ENCODE results near the gene GNAI1. TPM values are rescaled to one million over a fixed set of nuclear protein-coding genes. Genes with fewer than 3 reads are reported as not detected.
A peak's percentile ranks its signal among the peaks of the same experiment; 100 is the strongest.

Gene GNAI1
- total RNA-seq (1 to 10 TPM in 1 of 2 donors, under 1 TPM in 1; 0.35 to 1.1 TPM), total RNA-seq (0.45 to 0.81 reads per million in 2 donors)

DNA sequence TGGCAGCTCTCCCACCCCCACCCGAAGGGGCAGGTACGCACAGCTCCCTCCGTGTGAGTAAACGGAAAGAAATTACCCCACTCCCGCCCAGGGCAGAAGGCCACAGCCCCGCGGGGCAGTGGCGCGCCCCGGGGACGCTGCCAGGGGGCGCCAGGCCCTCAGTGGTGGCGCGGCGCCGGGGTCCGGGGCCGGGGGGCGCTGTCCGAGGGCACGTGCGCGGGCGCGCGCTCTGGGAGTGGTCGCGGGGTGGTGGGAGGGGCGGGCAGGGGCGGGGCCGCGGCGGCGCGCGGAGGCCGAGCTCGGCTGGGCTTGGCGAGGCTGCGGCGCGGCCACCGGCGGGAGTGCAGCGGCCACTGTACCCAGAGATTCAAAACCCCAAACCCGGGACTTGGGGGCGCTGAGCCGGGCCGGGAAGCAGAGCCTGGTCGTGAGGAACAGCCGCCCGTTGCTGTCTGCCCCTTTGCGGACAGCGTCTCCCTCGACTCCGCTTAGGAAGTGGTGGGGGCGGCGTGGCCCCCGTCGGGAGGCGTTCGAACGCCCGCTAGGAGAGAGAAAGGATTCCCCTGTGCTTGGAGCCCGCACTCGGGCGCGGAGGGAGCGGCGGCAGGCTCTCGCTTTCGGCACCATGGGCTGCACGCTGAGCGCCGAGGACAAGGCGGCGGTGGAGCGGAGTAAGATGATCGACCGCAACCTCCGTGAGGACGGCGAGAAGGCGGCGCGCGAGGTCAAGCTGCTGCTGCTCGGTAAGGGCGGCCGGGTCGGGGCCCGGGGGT is at the start of gene GNAI1:
GNAI1 (plus strand) TSS at position 296 of the 773 bp plus-strand sequence; CDS start at position 626, 330 bp downstream.
- peaks cover 4% of the 10 kb centered on the region for H3K9me3 ChIP-seq (ENCODE audit: control insufficient read depth, low read length, poor library complexity, severe bottlenecking)
- Mint-ChIP-seq H3K4me3 (peak within 1 kb of the TSS; percentile 13), H3K4me1 (peaks cover 5% of the 10 kb centered on the region), H3K36me3 (ENCODE audit: low read depth) (no peaks in the 10 kb centered on the region), H3K27ac (no peak within 1 kb of the TSS), H3K27me3 (peaks cover 34% of the 10 kb centered on the region)
- DNase-seq = no peak
- no peak for ATAC-seq

DNA sequence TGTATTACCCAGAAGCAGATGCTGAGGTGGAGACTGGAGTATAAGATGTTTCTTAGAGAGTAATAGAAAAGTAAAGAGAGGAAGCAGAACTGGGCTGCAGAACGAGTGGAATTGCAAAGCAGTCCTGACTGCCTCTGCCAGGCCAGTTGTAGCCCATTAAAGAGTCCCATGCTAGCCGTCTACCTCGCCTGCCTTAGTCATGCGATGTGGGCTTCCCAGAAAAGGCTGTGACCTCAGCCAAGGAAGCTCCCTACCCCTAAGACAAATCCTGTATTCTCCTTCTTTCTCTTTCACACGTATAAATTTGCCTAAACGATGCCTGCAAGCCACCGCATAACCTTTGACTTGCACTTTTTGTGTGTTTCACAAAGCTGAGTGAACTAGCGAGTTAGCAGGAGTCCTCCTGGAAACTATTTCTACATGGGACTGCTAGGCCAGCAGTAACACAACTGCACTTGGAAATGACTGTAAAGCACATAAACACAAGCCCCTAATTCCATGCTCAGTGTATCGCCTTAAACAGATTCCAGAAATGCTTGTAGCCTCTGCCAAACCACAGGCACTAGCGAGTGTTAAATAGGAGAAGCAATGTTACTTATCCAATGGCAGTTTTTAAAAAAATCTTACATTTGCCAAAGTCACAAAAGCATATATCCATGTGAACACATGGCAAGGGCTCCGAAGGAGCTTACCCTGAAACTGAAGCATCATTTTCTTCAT is 47.4 kb upstream of the GNAI1 start:
- ATAC-seq (no peak), DNase-seq (no peak)
- Mint-ChIP-seq H3K27ac (no peak overlapping the region), H3K36me3 (ENCODE audit: low read depth) (no peaks in the 10 kb centered on the region), H3K27me3 (no peaks in the 10 kb centered on the region), H3K4me1 (no peaks in the 10 kb centered on the region), H3K4me3 (no peak overlapping the region)
- H3K9me3 ChIP-seq (ENCODE audit: control insufficient read depth, low read length, poor library complexity, severe bottlenecking) = no peaks in the 10 kb centered on the region

DNA sequence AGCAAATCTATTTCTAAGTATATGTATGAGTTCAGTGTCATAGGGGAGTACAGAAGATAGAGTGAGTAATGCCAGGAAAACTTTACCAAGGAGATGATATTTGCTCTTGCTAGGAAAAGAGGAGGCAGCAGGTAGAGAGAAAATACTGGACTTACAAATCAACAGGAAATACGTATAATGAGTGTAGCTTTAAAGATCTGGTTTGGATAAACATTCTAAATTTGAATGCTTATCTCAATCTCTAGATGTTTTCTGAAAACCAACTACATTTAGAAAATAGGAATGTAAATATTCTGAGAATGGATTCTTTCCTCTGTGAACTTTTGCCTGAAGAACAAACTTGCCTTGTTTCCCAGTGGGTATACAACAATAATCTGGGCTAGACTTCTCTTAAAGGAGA is 46.9 kb upstream of the GNAI1 start:
- Mint-ChIP-seq H3K27ac (no peak overlapping the region), H3K27me3 (no peaks in the 10 kb centered on the region), H3K36me3 (ENCODE audit: low read depth) (no peaks in the 10 kb centered on the region), H3K4me1 (no peaks in the 10 kb centered on the region), H3K4me3 (no peak overlapping the region)
- DNase-seq (no peak), ATAC-seq (no peak)
- no peaks in the 10 kb centered on the region for H3K9me3 ChIP-seq (ENCODE audit: control insufficient read depth, low read length, poor library complexity, severe bottlenecking)

DNA sequence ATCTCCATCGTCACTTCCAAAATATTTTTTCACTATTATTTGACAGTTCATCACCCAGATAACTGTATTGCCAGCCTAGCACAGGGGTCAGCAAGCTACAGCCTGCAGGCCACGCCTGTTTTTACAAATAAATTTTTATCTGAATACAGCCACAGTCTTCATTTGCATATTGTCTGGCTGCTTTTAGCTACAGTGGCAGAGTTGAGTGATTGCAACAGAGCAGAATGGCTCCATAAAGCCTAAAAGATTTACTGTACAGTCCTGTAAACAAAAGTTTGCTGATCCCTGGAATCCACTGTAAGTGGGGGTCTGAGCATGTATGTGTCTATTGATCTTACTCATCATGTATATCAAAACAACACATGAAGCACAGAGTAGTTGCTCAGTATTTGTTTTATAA is 45.9 kb upstream of the GNAI1 start:
- Mint-ChIP-seq H3K4me3 (no peak overlapping the region), H3K27me3 (no peaks in the 10 kb centered on the region), H3K4me1 (no peaks in the 10 kb centered on the region), H3K27ac (no peak overlapping the region), H3K36me3 (ENCODE audit: low read depth) (no peaks in the 10 kb centered on the region)
- no peaks in the 10 kb centered on the region for H3K9me3 ChIP-seq (ENCODE audit: control insufficient read depth, low read length, poor library complexity, severe bottlenecking)
- ATAC-seq (no peak), DNase-seq (no peak)

DNA sequence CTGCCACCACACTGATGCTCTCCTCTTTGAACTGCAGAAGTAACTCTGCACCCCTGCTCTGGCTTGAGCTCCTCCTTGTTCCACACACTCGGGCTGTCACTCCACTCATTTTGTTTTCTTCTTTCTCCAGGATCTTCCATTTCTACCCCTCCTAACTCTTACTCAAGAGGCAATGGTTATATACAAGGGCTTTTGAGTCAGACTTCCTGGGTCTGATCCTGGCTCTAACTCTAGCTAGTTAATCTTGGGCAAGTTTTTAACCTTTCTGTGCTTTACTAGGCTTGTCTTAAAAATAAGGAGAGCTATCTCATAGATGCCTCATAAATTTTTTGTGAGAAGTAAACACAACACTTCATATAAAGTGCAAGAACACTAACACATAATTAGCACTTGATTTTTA is 45.3 kb upstream of the GNAI1 start:
- no peak for DNase-seq
- no peak overlapping the region for H3K27ac Mint-ChIP-seq
- H3K4me3 Mint-ChIP-seq = no peak overlapping the region
- ATAC-seq = no peak
- no peaks in the 10 kb centered on the region for H3K4me1 Mint-ChIP-seq
- H3K36me3 Mint-ChIP-seq (ENCODE audit: low read depth) = no peaks in the 10 kb centered on the region
- H3K9me3 ChIP-seq (ENCODE audit: control insufficient read depth, low read length, poor library complexity, severe bottlenecking) = no peaks in the 10 kb centered on the region
- no peaks in the 10 kb centered on the region for H3K27me3 Mint-ChIP-seq

DNA sequence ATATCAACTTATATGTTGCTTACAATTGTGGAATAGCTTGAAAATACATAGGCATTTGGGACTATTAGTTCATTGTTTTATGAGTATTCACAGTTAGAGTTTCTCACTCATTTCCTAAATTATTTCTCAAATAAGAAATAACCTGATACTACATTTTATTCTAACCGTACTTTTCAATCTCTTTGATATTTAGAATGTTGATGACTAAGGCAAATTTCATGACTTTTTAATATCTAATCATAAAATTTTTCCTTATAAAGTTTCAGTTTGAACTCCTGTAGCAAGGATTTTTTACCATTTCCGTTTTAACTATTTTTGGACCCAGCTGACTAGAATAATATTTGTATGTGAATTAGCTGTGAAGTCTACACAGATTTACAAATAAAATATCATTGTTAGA is 41.3 kb upstream of the GNAI1 start:
- no peaks in the 10 kb centered on the region for H3K9me3 ChIP-seq (ENCODE audit: control insufficient read depth, low read length, poor library complexity, severe bottlenecking)
- no peaks in the 10 kb centered on the region for H3K4me1 Mint-ChIP-seq
- H3K27ac Mint-ChIP-seq = no peak overlapping the region
- ATAC-seq (no peak), DNase-seq (no peak)
- no peak overlapping the region for H3K4me3 Mint-ChIP-seq
- H3K36me3 Mint-ChIP-seq (ENCODE audit: low read depth) = no peaks in the 10 kb centered on the region
- H3K27me3 Mint-ChIP-seq = no peaks in the 10 kb centered on the region

DNA sequence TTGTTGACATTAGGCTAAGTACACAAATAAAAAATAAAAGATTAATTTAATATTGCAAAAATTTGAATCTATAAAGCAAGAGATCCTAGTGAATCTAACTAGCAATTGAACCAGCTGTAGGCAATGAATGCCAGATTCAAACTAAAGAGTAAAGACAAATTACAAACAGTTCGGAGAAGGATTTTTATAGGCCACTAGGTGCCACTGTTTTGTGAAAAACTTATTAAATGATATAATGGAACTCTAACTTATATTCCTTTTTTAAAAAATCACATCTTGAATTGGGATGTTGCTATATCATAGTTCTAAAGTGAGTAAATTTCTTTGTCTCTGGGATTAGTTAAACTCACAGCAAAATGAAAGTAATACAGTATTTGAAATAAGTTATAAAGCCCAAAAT is 39.1 kb upstream of the GNAI1 start:
- H3K9me3 ChIP-seq (ENCODE audit: control insufficient read depth, low read length, poor library complexity, severe bottlenecking) = no peaks in the 10 kb centered on the region
- H3K27me3 Mint-ChIP-seq = no peaks in the 10 kb centered on the region
- H3K4me1 Mint-ChIP-seq = no peaks in the 10 kb centered on the region
- ATAC-seq (no peak), DNase-seq (no peak)
- H3K27ac Mint-ChIP-seq = no peak overlapping the region
- H3K36me3 Mint-ChIP-seq (ENCODE audit: low read depth) = no peaks in the 10 kb centered on the region
- H3K4me3 Mint-ChIP-seq = no peak overlapping the region

DNA sequence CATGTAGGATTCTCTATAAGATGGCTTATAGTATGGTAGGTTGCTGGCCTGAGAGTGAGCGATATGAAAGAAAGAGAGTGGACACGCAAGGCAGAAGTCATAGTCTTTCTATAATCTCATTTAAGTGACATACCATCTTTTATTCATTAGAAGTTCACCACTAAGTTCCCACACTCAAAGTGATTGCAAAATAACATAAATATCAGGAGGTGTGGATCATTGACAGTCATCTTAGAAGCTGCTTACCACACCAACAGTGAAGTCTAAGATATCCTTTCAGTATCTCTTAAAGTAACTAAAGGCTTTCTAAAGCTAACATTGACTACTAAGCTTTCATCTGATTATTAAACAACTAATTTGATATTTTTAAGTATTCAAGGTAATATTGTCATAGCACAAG is 36.9 kb upstream of the GNAI1 start:
- Mint-ChIP-seq H3K4me1 (no peaks in the 10 kb centered on the region), H3K27ac (no peak overlapping the region), H3K36me3 (ENCODE audit: low read depth) (no peaks in the 10 kb centered on the region), H3K27me3 (no peaks in the 10 kb centered on the region), H3K4me3 (no peak overlapping the region)
- DNase-seq (no peak), ATAC-seq (no peak)
- no peaks in the 10 kb centered on the region for H3K9me3 ChIP-seq (ENCODE audit: control insufficient read depth, low read length, poor library complexity, severe bottlenecking)

DNA sequence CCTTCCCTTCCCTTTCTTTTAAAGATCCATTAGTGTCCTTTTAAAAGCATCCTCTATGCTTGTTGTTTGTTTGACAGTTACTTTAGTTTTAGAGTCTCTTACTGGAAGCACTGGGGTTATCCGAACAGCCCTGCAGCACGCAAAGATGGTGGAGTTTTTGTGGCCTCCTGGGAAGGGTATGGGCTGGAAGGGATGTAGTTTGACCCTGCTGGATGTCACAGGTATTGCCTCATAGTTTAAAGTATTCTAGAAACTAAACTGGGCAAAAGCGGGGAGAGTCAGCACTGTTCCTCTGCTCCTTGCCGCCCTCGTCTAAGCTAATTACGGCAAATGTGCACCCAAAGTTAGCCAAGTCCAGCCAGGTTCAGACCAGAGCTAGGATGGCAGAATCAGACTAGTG is 35.8 kb upstream of the GNAI1 start:
- no peak overlapping the region for H3K4me3 Mint-ChIP-seq

DNA sequence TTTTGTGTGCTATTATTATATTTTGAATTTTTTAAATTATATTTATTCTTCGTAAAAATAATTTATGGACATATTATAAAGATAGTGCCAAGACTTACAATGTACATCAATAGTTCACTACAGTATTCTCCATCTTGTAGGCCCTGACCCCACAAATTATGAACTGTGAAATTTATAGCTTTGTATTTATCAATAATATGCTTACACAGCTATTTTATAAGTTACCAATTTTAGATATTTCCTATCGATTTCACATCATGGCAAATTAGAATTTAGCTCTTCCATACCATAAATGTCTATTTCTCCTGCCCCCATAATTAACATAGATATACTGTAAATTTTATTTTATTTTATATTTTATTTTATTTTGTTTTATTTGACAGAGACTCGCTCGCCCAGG is 34.4 kb upstream of the GNAI1 start:
- ATAC-seq = no peak
- no peaks in the 10 kb centered on the region for H3K4me1 Mint-ChIP-seq

More for the DNA sequence above, 35.8 kb upstream of the GNAI1 start:
- ATAC-seq (no peak), DNase-seq (no peak)
- Mint-ChIP-seq H3K4me1 (no peaks in the 10 kb centered on the region), H3K27me3 (no peaks in the 10 kb centered on the region), H3K36me3 (ENCODE audit: low read depth) (no peaks in the 10 kb centered on the region), H3K27ac (no peak overlapping the region)
- H3K9me3 ChIP-seq (ENCODE audit: control insufficient read depth, low read length, poor library complexity, severe bottlenecking) = no peaks in the 10 kb centered on the region

DNA sequence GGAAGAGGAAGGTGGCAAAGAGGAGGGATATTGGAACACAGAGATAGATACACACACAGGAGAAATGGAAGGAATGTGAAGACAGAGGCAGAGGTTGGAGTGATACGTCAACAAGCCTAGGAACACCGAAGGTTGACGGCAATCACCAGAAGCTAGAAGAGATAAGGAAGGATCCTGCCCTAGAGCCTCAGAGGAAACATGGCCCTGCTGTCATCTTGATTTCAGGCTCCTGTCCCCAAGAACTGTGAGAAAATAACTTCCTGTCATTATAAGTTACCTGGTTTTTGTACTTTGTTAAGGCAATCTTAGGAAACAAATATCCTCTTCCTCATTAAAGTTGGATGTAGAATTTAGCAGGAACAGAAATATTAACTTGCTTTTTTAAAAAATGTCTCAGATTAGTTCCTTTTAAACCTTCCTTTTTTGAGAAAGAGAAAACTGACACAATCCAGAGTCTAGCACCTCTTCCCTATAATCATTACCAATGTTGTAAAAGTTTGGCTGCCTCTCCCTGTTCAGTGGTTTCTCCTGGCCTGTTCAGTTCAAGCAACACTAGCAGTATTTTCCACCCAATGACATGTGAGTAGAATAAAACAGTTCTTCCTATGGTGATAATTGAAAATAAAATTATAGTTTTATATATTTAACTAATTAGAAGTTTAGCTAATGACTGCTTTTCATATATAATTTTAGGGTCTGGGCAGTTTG is 28.8 kb upstream of the GNAI1 start:
- no peaks in the 10 kb centered on the region for H3K9me3 ChIP-seq (ENCODE audit: control insufficient read depth, low read length, poor library complexity, severe bottlenecking)
- H3K4me3 Mint-ChIP-seq = no peak overlapping the region
- no peak for ATAC-seq
- H3K27ac Mint-ChIP-seq = no peak overlapping the region
- no peaks in the 10 kb centered on the region for H3K4me1 Mint-ChIP-seq
- DNase-seq = no peak
- H3K36me3 Mint-ChIP-seq (ENCODE audit: low read depth) = no peaks in the 10 kb centered on the region
- no peaks in the 10 kb centered on the region for H3K27me3 Mint-ChIP-seq

More for the DNA sequence above, 34.4 kb upstream of the GNAI1 start:
- no peak overlapping the region for H3K27ac Mint-ChIP-seq
- DNase-seq = no peak
- H3K36me3 Mint-ChIP-seq (ENCODE audit: low read depth) = no peaks in the 10 kb centered on the region
- no peaks in the 10 kb centered on the region for H3K9me3 ChIP-seq (ENCODE audit: control insufficient read depth, low read length, poor library complexity, severe bottlenecking)
- H3K4me3 Mint-ChIP-seq = no peak overlapping the region
- H3K27me3 Mint-ChIP-seq = no peaks in the 10 kb centered on the region

DNA sequence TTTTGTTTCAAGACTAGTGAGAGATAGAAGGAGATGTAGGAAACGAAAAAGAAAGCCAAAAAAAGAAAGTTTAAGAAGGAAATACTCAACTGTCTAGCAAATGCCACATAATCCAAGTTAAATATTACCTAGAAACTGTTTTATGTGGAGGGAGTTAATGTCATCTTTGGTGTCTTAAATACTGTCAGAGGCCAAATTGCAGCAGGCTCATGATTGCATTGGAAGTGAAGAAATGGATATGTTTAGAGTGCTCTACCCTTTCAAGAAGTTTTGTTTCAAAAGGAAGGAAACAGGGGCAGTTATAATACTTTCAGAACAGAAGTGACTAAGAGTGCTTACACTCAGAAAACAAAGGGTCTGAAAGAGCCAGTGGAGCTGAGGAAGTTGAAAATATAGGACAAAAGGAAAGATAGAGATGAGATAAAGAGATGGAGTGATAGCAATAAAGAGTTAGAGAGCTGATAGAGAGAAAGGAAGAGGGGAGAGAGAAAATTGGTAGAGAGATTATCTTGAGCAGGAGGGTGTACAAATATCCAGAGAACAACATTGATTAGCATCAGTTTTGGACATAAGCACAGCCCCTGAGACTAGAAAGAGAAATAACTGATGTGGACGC is 28.0 kb upstream of the GNAI1 start:
- ATAC-seq (no peak), DNase-seq (no peak)
- Mint-ChIP-seq H3K4me3 (no peak overlapping the region), H3K27me3 (no peaks in the 10 kb centered on the region), H3K36me3 (ENCODE audit: low read depth) (no peaks in the 10 kb centered on the region), H3K27ac (no peak overlapping the region), H3K4me1 (no peaks in the 10 kb centered on the region)
- H3K9me3 ChIP-seq (ENCODE audit: control insufficient read depth, low read length, poor library complexity, severe bottlenecking) = no peaks in the 10 kb centered on the region

DNA sequence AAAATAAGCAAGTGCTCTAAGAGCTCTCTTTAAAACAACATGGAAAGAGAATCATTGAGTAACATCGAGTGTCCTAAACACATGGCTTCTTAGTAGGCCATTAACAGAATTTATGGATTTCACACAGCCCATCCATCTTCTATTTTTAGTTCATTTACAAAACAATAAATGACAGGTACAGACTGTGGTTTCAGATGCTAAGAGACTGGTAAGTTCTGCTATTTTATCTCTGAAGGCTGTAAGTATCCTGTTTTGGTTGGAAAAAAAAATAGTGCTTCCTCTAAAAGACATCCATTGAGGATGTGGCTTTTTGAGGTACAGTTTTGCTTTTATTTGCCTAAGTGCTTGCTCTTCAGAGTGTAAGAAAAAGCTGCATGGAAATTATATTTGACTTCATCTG is 27.4 kb upstream of the GNAI1 start:
- Mint-ChIP-seq H3K4me3 (no peak overlapping the region), H3K27ac (no peak overlapping the region), H3K27me3 (no peaks in the 10 kb centered on the region), H3K4me1 (no peaks in the 10 kb centered on the region), H3K36me3 (ENCODE audit: low read depth) (no peaks in the 10 kb centered on the region)
- DNase-seq = no peak
- H3K9me3 ChIP-seq (ENCODE audit: control insufficient read depth, low read length, poor library complexity, severe bottlenecking) = no peaks in the 10 kb centered on the region
- ATAC-seq = no peak
